GM21576 (cell line): ENCODE data around the gene ZSWIM7.

Experiments used
- ATAC-seq: cut with Tn5 transposase; IDR thresholded peaks from one replicate; pipeline ENCODE4 v1.9.1; 2021; ENCODE audit warnings: mild to moderate bottlenecking, moderate library complexity; ENCODE audit not compliant: unreplicated experiment

Gene ZSWIM7

GRCh38 chr17:15935891-15936290 lies 63.6 kb downstream of the ZSWIM7 start:
- ATAC-seq: no peak

- no peak for ATAC-seq
These were observed 64.6 kb downstream of the ZSWIM7 start for GRCh38 chr17:15934866-15935265.

- no peak for ATAC-seq
These were observed 68.1 kb downstream of the ZSWIM7 start for GRCh38 chr17:15931394-15931793.

GRCh38 chr17:15930426-15930825 lies 69.1 kb downstream of the ZSWIM7 start:
- no peak for ATAC-seq

GRCh38 chr17:15929941-15930340 lies 69.6 kb downstream of the ZSWIM7 start:
- ATAC-seq: no peak

GRCh38 chr17:15928286-15928785 lies 71.2 kb downstream of the ZSWIM7 start:
- no peak for ATAC-seq
